NCI-H1694 treated with DMSO at 0.1 percent for 48 hours (cell line): Measurements from ENCODE around the gene WBP11.

Source experiments
- DNase-seq: peaks from one replicate; lab custom pipeline; 2025; lab: John Stamatoyannopoulos, UW

Gene WBP11

GRCh38 chr12:14803011-14803829 is at the start of gene WBP11, which contains the start of gene C12orf60:
Gene WBP11 (minus strand): TSS chr12:14803478. CDS start chr12:14801383, 2,095 bp downstream.
Gene C12orf60 (plus strand): TSS chr12:14803670. CDS start chr12:14822936, 19,266 bp downstream.
- peak; percentile 100 for DNase-seq

GRCh38 chr12:14852880-14853279 is 49.6 kb upstream of the WBP11 start:
- DNase-seq, result no peak

GRCh38 chr12:14850929-14851663 is 47.8 kb upstream of the WBP11 start:
- no peak for DNase-seq

DNA sequence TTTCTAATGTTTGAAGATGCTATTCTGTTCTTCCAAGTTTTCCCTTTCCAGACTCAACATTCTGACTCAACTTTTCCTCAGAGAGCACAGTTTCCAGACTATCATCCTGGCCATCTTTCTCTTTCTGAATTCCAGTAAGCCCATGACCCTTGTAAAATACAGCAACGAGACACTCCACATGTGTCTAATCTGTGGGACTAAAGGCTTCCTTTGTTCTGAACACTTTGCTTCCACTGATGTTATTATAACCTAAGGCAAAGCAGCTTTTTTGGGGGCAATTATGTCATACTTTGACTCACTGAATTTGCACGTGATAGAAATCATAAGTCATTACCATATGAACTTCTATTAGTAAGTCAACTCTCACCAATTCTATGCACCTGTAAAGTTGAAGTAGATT is 46.4 kb upstream of the WBP11 start:
- DNase-seq, result no peak

DNA sequence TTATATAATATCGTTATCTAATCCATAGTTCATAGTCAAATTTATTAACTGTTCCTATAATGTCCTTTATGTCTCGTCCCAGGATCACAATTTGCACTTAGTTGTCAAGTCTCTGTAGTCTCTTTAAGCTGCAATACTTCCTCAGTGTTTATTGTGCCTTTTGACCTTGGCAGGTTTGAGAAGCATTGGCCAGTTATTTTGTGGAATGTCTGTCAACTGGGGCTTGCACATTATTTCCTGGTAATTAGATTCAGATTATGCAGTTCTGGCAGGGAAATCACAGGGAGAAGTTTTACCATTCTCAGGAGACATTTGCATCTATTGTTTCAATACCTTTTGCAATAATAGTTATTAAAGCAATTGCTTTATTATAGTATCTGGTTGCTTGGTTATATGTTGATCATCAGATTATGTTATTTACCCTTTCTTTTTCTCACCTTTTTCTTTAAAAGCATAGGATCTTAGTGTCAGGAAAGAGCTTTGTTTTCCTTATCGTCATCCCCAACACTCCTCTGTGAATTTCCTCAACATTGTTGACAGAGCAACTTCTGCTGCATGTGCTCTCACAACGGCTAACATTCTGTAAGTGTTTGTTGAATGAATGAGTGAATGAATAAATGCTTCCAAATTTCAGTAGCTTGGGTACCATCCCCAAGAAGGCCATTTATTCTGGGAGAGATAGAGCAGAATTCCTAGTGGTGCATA is 43.8 kb upstream of the WBP11 start:
- DNase-seq, result no peak

DNA sequence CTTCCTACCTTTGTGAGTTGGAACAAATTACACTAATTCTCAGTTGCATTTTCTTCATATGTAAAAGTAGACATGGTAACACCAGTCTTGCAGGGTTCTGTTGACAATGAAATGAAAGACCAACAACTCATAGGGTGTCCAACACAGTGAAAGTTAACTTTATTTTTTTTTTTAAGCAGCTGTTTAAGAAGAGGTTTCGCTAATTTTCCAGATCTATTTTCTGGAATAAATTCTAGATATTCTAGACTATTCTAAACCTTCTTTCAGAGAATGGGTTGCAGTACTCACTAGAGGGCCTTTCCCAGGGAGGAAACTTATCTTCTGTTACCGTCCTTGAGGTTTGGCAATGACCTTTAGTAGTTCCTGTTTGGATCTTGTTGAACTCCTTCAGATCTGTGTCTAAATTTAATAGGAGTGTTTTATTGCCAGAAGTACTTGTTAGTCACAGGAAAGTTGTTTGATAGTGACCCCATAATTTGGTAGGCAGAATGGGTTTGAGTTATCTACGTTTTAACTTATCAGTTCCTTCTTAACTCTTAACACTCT is 42.8 kb upstream of the WBP11 start:
- DNase-seq, result no peak

DNA sequence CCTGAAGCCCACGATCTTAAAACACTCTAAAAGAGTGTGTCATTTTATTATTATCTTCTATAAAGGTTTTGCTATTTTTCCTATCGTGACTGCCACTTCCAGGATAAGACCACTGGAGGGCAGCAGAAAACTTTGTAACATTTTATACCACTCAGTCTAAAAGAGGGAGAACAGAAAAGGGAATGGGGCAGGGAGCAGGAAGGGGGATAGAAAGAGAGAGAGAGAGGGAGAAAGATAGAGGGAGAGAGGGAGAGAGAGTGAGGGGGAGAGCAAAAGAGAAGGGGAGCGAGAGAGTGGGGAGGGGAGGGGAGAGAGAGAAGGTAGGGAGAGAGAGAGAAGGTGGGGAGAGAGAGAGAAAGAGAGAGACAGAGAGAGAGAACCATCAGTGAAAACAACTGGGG is 42.1 kb upstream of the WBP11 start:
- peak; percentile 76 for DNase-seq

- no peak for DNase-seq
Measured at GRCh38 chr12:14844401-14844800, 41.1 kb upstream of the WBP11 start.

GRCh38 chr12:14843425-14843887 is 40.2 kb upstream of the WBP11 start, which contains the start of gene ART4:
Gene ART4 (minus strand): TSS chr12:14843526. CDS start chr12:14843113, 413 bp downstream.
- no peak for DNase-seq

- no peak for DNase-seq
Measured at GRCh38 chr12:14842315-14842714, 39.0 kb upstream of the WBP11 start.

DNA sequence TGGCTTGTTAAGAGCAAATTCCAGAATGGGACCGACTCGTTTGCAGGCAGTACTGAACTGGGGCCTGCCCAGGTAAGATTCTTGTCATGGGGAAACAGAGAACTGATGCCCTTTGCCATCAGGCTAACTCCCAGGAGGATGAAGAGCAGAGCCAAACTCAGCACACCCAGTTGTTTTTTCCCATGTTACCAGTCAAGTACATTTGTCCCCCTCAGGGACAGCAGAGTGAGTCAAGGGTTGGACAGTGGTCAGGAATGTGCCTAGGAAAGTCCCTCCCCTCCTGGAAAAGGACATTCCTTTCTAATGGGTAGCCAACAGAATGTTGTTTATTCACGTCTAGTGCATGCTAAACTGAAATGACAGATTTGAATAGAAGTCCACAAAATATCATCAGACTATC is 38.5 kb upstream of the WBP11 start:
- DNase-seq, result no peak

- DNase-seq, result no peak
Measured at GRCh38 chr12:14840616-14841015, 37.3 kb upstream of the WBP11 start.

- no peak for DNase-seq
Measured at GRCh38 chr12:14839262-14839661, 36.0 kb upstream of the WBP11 start.

DNA sequence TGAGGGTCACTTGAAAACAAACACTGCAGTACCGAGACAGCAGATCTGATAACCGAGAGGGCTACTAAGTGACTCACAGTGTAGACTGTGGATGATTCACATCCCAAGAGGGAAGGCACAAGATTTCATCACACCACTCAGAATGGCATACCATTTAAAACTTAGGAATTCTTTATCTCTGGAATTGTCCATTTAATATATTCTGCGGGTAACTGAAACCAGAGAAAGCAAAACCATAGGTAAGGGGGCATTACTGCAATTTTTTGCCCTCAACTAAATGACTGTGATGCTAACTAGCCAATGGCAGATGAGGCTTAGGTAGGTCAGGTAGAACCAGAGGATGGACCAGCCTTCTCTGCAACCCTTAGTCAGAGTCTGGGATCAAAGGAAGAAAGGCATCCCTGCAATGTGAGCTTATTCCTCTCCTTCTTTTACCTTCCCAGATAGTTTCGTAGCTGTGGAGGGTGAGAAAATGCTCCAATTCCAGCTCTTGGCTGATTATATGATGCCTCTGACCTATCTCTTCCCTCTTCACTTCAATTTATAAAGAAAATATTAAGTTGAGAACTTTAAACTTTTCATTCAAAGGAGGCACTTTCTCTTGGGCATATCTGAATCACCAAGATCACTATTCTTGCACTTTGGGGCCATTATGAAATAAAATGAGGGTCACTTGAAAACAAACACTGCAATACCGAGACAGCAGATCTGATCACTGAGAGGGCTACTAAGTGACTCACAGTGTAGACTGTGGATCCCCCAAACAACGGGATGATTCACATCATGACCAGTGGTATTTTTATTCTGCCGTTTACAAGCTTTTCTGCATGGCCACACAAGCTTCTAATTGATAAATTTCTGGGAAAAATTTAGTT is 33.3 kb upstream of the WBP11 start:
- DNase-seq, result no peak

- DNase-seq, result no peak
Measured at GRCh38 chr12:14834509-14834908, 31.2 kb upstream of the WBP11 start.

DNA sequence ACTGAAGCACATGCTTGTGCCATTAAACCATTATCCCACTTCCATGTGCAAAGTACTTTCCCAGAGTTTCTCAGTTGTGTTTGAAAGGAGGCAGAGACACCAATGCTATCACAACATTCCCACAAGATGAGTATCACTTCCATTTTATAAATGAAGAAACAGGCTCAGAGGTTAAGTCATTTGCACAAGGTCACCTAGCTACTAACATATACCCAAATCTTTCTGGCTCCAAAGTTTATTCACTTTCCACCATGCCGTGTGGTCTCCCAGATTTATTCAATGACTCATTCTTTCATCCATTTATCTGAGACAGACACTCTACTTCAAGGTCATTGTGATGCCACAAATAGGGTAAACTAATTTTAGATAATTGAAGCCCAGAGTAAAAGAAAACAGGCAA is 30.7 kb upstream of the WBP11 start:
- DNase-seq, result no peak

DNA sequence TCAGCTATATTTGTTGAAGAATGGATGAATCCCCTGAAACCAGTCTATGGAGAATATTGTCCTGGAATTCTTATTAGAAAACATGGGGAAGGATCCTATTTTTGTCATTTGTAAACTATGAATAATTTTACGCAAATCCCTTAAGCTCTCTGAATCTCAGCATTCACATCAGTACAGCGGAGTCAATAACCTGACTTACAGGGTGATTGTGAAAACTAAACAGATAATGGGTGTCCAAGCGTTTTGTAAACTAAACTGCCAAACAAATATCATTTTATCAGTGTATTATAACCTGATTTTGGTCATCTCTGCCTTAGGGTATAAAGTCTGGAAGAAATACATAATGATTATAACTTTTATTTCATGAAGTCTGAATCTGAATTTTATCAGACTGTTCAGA is 30.1 kb upstream of the WBP11 start:
- no peak for DNase-seq

DNA sequence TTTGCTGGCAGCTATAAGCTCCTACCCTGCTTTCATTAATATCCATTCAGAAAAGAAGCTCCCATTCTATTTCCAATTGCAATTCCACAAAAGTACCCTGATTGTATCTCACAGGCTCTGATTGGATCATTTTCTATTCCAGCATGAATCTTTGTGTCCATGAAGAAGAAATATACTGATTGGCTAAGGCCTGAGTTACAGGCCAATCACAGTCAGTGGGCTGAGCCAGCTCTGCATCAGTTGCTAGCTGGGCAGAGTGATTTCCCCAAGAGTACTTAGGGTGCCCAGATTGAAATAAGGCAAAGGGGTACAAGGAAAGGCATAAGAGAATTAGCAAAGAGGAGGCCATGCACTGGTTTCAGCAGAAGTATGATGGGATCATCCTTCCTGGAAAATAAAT is 25.6 kb upstream of the WBP11 start:
- no peak for DNase-seq

- no peak for DNase-seq
Measured at GRCh38 chr12:14827043-14827442, 23.8 kb upstream of the WBP11 start.

DNA sequence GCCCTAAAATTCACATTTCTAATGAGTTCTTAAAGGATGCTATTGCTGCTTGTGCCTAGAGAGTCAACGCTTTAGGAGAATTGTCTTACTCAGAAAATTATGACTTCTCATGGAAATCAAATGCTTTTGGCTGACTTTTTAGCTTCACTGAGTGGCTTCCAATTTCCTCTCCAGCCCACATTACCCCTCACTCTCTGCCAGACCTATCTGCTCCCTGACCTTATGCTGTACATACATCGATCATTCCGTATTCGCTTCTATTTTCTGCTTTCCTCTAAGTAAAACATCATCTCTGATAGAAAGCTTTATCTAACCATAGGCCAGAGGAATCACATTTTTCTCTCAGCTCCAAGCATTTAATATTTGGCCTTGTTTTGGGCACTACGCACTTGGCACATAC is 23.2 kb upstream of the WBP11 start:
- DNase-seq, result no peak

DNA sequence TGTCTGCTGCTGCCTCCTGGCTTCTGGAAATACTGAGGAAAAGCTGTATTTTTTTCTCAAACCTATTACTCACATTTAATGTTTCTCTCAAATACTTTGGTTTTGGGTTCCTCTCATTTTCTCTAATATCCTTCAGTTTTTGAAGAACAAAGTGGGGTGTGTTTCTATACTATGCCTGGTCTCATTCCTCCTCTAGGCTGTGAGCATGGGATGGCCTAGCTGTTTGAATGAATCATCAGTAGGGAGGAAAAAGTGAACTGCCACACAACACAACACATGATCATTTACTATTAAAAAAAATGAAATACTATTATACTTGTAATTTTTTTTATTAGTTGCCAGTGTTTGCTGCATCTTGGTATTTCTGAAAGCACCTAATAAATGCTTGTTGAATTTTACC is 22.0 kb upstream of the WBP11 start:
- no peak for DNase-seq
